Right lobe of liver (tissue), 6 donors: ENCODE data around the gene PROK1. TPM values are rescaled to one million over a fixed set of nuclear protein-coding genes. Genes with fewer than 3 reads are reported as not detected.
A peak's percentile ranks its signal among the peaks of the same experiment; 100 is the strongest.

ENCODE experiments used
- ATAC-seq, 4 donors: fragments of 200-7000 bp; cut with Tn5 transposase; one replicate each; pipeline ENCODE4 v1.9.1; 2020; ENCODE audit warnings: mild to moderate bottlenecking in 4 of 4, moderate library complexity in 4 of 4
- DNase-seq, 3 donors: peaks; one replicate each; pipeline ENCODE4 v3.0.0-alpha.2; 2020
- H3K27ac ChIP-seq, 3 donors: fragments of 200-600 bp; one replicate each; pipeline ENCODE4 v1.8.0; 2022
- H3K27me3 ChIP-seq, 2 donors: fragments of 200-600 bp; one replicate each; pipeline ENCODE4 v1.8.0; 2022
- H3K36me3 ChIP-seq, 4 donors: fragments of 200-600 bp; sonication (generic) in 1 of 4; one replicate each; pipeline versions ENCODE4 v1.5.1 to v1.8.0; 2017 to 2022; ENCODE audit warnings: control low read depth in 1 of 4
- H3K4me1 ChIP-seq, 4 donors: fragments of 200-600 bp; sonication (generic) in 1 of 4; one replicate each; pipeline versions ENCODE4 v1.5.1 to v1.8.0; 2017 to 2022; ENCODE audit warnings: control low read depth in 1 of 4
- H3K4me3 ChIP-seq, 3 donors: fragments of 200-600 bp; one replicate each; pipeline ENCODE4 v1.8.0; 2022
- H3K9me3 ChIP-seq, 4 donors: fragments of 200-600 bp; sonication (generic) in 1 of 4; one replicate each; pipeline versions ENCODE4 v1.5.1 to v1.8.0; 2017 to 2022; ENCODE audit warnings: control low read depth in 1 of 4
- CTCF ChIP-seq, 4 donors: fragments of 200-600 bp in 3 of 4; fragments of 450-650 bp in 1 of 4; IDR thresholded peaks; one replicate each; pipeline versions ENCODE4 v1.5.1 to v1.8.0; 2016 to 2022; ENCODE audit warnings: antibody characterized with exemption in 4 of 4, mild to moderate bottlenecking in 2 of 4
- POLR2A ChIP-seq: fragments of 450-650 bp; IDR thresholded peaks from one replicate; pipeline ENCODE4 v1.6.1; 2017; ENCODE audit warnings: antibody characterized with exemption, mild to moderate bottlenecking
- WGBS: methylation state at CpG from one replicate; pipeline ENCODE4 v1.1.6; 2018; ENCODE audit warnings: low coverage, low lambda C conversion rate; ENCODE audit not compliant: insufficient coverage; ENCODE audit errors: missing lambda C conversion rate; 5-methylcytosine and 5-hydroxymethylcytosine counted together
- intact Hi-C, 2 donors: fragments of 100-400 bp; cut with DNase I; formaldehyde crosslinking; loops; one replicate each; pipeline versions ENCODE4 v1.11.2 to v1.14.1; 2022
- total RNA-seq, 6 experiments: library from RNA; depleted of rRNA in 2 of 6; stranded (reverse); fragments of >200 nt in 2 of 6; fragmentation: NEBNext Ultra II Directional in 3 of 6; extraction: Animal tissue kit (Norgen Biotek cat#: 25700) in 3 of 6; gene quantifications; one replicate each; pipeline versions ENCODE4 v1.1.0 to v1.2.4, GENCODE V29; 2016 to 2023
- donor health status: DM: no; HTN: yes; CAD: no.
- donor health status: DM: no; HTN: no; CAD: no.
- donor health status: DM: no; HTN: no; CAD: no.
- donor health status: DM: no; HTN: yes; CAD: no.
- donor health status: DM: no; HTN: yes; CAD: no.

Gene PROK1
- total RNA-seq, 6 experiments from 2014 or later, result not detected

GRCh38 chr1:110453829-110454228, 2.9 kb downstream of the PROK1 start:
- intact Hi-C loops, result loop anchor here in 1 of 2 donors (5.0 kb wide), 1 partner anchor 37 kb away; no protein-coding TSS in a partner anchor
- Histone ChIP-seq H3K9me3 (no peaks in the 10 kb centered on the region), H3K27ac (no peak overlapping the region), H3K4me1 (peaks cover 0 to 23% (median 6%) of the 10 kb centered on the region in 4 donors), H3K27me3 (no peaks in the 10 kb centered on the region), H3K36me3 (no peaks in the 10 kb centered on the region), H3K4me3 (no peak overlapping the region)
- ATAC-seq (no peak), DNase-seq (no peak)
- WGBS, result 87% methylated on average over 3 of the region's 9 CpGs
- TF ChIP-seq CTCF (IDR thresholded peaks at IDR 0.05) (no peak), POLR2A (no peak)

DNA sequence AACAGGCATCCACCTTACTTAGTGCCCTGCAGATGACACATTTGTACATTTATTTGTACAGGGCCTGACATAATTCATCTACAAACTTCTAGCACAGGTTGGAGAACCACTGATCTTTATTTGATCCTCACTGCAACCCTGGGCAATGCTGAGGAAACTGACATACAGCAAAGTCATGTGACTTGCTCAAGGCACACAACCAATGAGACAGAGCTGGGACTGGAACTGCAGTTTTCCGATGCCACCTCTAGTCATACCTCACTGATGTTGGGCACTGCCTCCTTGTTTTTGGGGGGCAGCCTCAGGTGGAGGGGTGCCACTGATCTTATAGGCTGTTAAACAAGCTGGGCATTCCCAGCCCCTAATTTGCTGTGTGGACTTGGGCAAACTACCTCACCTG, 3.4 kb downstream of the PROK1 start:
- no peak overlapping the region for H3K4me3 ChIP-seq
- no peak for ATAC-seq
- intact Hi-C loops, result loop anchor here in 1 of 2 donors (5.0 kb wide), 1 partner anchor 37 kb away; no protein-coding TSS in a partner anchor
- TF ChIP-seq CTCF (IDR thresholded peaks at IDR 0.05), result no peak
- no peak for TF ChIP-seq POLR2A
- no peak overlapping the region for H3K27ac ChIP-seq
- DNase-seq, result no peak
- H3K9me3 ChIP-seq, result no peaks in the 10 kb centered on the region
- no peaks in the 10 kb centered on the region for H3K27me3 ChIP-seq
- no peaks in the 10 kb centered on the region for H3K36me3 ChIP-seq
- peaks cover 0 to 23% (median 6%) of the 10 kb centered on the region in 4 donors for H3K4me1 ChIP-seq
- WGBS, result no CpG with 5 or more reads among the region's 1 CpG

- Histone ChIP-seq H3K27ac (no peak overlapping the region), H3K27me3 (no peaks in the 10 kb centered on the region), H3K36me3 (no peaks in the 10 kb centered on the region), H3K4me1 (peaks cover 0 to 19% (median 3%) of the 10 kb centered on the region in 4 donors), H3K4me3 (no peak overlapping the region), H3K9me3 (no peaks in the 10 kb centered on the region)
- ATAC-seq (no peak), DNase-seq (no peak)
- intact Hi-C loops, result no loop called here
- TF ChIP-seq POLR2A (no peak), CTCF (IDR thresholded peaks at IDR 0.05) (no peak)
- WGBS, result 73% methylated on average over 2 of the region's 8 CpGs
Observed at GRCh38 chr1:110455151-110455550, 4.2 kb downstream of the PROK1 start.

GRCh38 chr1:110457206-110457605, 6.3 kb downstream of the PROK1 start:
- no peak for DNase-seq
- no peak for ATAC-seq

DNA sequence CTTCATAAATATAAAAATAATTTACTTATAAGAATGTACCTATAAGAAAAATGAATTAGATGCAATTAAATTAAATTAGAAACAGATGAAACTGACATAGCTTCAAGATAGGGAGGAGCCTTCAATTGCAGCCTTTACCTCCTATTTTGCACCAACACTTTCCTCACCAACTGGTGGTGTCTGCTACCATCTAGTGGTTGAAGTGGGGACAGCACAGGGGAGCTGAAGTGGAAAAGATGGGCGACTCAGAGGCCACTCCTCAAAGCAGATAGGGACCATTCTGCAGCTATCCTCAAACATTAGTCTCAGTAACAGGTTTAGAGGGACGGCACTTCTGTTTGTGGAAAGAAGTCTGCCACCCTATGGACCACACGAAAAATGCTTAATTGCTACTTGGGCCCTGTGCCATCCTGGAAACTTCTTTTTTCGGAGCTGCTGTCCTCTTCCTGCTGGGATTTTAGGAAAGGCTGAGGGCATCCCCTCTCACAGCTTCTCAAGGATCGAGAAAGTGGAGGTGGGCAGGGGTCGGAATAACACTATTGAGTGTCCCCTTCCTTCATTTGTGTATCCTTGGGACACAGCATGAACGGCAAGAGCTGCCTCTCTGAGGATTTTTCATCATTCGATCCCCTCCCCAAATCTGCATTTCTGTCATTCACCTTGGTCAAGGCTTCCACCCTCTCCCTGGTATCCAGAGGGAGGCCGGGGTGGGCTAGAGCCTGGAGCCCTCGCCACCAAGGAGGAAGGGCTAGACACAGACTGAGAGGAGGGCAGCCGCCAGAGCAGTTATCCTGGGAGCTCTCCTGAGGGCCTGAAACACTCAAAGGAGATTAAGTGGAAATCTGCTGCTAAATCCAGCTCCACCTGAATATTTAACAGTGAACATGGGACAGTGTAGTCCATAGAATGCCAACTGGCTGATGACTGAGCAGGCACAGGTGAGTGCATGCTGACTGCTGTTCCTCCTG, 9.6 kb downstream of the PROK1 start:
- H3K27ac ChIP-seq, result no peak overlapping the region
- H3K4me3 ChIP-seq, result no peak overlapping the region
- TF ChIP-seq CTCF (IDR thresholded peaks at IDR 0.05), result peak; percentile 96 to 99 (median 98)
- TF ChIP-seq POLR2A, result no peak
- no peaks in the 10 kb centered on the region for H3K4me1 ChIP-seq
- intact Hi-C loops, result loop anchor here (5.0 to 10.0 kb wide), 4 partner anchors 43 to 258 kb away; no protein-coding TSS in a partner anchor
- ATAC-seq (peak; percentile 93 to 99 (median 98)), DNase-seq (peak in 2 of 3 donors; percentile 43 to 71)
- H3K36me3 ChIP-seq, result no peaks in the 10 kb centered on the region
- H3K27me3 ChIP-seq, result no peaks in the 10 kb centered on the region
- no peaks in the 10 kb centered on the region for H3K9me3 ChIP-seq
- WGBS, result 19% methylated on average over 6 of the region's 11 CpGs

More at GRCh38 chr1:110457206-110457605, 6.3 kb downstream of the PROK1 start:
- Histone ChIP-seq H3K27me3 (no peaks in the 10 kb centered on the region), H3K9me3 (no peaks in the 10 kb centered on the region), H3K27ac (no peak overlapping the region), H3K4me1 (peaks cover 0 to 6% (median 0%) of the 10 kb centered on the region in 4 donors), H3K36me3 (no peaks in the 10 kb centered on the region), H3K4me3 (no peak overlapping the region)
- intact Hi-C loops, result no loop called here
- 71% methylated on average over 4 of the region's 5 CpGs for WGBS
- no peak for TF ChIP-seq POLR2A
